ENCODE data around the gene REL.

- TF ChIP-seq CTCF (IDR thresholded peaks at IDR 0.05) (no peak), POLR2A (IDR thresholded peaks at IDR 0.05) (no peak)
These were observed 44.3 kb upstream of the REL start for GRCh38 chr2:60837123-60837522.
